ELF-1 (cell line): ENCODE data around the gene PDLIM7.

Experiments
- DNase-seq: peaks from one replicate; pipeline ENCODE4 v3.0.0-alpha.2; 2016; ENCODE audit warnings: low read depth, low spot score

Gene PDLIM7

DNA sequence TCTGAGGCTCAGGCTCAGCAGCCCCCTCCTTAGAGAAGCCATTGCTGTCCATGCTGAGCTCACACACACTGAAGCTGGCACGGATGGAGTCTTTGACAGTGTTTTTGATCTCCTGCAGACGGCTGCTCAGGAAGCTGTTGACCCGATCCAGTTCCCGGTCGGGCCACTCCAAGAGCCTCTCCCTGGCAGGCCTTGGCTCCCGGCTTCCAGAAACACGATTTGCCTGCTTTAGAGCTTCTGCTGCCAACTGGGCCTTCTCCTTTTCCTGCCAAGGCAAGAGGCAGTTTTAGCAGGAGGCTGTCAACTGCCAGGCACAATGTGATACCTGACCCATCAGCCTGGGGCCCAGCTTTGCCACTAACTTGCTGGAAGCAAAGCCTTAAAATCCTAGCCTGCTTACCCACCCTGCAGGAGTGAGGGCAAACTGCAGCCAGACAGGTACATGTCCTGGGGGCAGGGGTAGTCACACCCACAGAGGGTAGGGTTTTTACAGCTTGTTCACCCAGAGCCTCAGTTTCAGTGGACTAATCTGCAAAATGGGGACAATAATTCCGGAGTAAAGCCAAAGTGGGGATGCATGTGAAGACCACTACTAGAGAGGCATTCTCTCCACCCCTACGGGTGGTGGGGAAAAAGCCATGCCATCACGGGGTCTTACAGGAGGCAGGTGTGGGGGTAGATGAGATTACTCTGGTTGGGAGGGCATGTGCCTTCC is 27.7 kb upstream of the PDLIM7 start:
- DNase-seq, result no peak

DNA sequence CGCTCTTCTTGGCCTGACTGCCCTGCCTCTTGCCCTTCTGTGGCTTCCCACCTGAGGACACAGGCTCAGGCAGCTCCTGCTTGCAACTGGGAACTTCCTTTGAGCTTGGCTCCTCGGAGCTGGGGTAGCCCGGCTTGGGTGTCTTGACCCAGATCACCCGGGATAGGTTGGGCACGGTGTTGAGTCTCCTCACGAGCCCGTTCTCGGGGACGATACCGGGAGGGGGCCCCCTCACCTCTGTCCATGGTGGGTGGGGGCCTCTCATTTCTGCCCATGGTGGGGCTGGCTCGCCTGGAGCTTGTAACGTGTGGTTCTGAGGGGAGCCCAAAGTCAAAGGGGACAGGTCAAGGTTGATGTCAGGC is 27.1 kb upstream of the PDLIM7 start:
- no peak for DNase-seq

DNA sequence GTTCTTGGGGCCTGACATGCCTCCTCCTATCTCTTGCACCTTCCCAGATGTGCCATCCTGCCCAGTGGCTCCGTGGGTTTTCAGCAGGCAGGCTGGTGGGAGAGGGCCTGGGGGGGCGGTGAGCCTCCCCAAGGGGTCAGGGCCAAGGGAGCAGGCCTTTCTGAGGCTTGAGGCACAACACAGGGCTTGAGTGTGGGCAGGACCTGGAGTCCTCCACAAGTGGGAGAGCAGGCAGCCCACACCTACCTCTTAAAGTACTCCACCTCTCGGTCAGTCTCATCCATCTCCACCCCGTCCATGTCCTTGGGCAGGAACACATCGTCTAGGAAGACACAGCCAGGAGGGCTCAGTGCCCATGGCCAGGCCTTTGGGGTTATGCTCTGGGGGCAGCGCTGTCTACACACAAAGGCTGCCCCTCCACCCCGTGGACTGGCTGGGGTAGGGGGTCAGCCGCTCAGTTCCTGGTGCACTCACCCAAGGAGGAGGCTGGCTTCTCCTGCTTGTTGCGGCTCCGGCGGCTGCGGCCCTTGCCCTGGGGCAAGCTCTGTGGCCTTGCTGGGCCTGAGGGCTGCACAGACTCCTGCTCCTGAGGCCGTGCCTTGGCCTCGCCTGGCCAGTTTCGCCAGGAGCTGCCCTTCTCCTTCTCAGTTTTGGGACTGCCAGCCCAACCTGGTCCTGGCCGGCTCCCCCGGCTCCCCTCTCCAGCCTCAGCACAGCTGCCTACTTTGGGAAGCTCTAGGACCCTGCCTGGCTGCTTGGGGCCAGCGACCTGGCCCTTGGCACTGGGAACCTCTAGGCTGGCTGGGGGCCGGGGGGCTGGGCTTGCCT is 26.5 kb upstream of the PDLIM7 start:
- DNase-seq, result no peak

DNA sequence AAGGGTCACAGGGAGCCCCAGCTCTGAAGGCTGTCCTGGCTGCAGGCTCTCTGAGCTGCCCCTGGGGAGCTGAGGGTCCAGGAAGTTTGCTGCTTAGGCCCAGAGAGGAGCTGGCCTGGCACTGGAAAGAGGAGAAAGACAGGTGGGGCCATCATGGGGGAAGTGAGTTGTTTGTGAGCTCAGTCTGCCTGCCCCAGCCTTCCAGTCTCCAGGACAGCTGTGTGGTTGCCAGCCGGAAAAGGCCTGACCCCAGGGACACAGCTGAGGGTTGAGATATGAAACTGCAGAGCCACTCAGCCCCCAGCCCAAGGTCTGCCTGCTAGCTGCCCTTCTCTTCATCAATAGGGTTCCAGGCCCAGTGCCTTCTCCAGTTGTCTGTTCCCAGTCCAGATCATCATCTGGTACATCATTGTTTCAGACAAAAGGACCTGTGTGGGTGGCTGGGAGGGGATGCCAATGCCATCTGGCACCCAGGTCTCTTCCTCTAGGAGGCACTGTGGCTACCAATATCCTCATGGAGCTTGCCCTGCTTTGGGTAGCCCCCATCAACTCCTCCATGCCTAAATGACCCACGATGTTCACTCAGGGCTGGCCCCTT is 23.6 kb upstream of the PDLIM7 start:
- no peak for DNase-seq

DNA sequence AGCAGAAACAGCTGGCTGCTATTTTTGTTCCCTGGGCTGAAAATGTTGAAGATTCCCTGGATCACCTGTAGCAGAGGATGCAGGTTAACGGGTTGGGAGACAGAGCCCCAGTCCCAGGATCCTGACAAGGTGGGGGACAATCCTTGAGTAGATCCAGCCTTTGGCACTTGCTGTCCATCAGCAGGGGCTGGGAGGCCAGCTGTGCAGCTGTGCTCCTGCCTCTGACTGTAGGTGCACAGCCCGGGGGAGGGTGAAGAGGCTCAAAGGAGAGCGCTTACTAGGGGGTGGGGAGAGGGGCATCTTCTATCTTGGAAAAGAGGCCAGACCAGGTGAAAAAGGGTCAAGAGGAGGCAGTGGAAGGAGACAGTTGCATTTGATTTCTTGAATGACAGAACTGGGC is 22.9 kb upstream of the PDLIM7 start:
- DNase-seq, result no peak

DNA sequence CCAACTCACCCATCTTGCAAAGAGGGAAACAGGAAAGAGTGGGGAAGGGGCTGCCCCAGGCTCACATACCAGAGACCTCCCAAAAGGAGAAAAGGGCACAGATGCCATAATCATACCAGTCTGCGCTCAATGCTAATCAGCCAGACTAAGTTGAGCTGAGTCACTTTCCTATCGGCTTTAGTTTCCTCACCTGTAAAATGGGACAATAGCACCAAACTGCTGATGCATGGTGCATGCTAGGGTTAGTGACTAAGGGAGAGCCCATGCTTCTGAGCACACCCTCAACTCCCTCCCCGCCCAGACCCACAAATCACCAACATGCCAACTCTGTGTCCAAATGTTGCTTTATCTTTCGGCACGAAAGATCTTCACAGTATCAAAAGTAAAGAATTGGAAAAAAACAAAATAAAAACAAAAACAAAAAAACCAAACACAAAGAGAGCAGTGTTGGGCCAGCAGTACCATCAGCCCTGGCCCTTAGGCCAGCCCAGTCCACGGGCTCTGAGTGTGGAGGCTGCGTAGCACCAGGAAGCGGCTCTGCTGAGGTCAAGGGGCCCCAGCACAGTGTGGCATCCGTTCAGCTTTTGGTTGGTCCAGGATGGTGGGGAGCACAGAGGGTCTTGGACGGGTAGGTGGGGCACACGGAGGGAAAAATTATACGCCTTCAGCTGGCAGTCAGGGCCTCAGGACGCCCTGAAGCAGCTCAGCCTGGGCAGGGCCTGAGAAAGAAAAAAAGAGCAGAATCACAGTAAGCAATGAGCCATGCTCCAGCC is 22.2 kb upstream of the PDLIM7 start:
- no peak for DNase-seq

DNA sequence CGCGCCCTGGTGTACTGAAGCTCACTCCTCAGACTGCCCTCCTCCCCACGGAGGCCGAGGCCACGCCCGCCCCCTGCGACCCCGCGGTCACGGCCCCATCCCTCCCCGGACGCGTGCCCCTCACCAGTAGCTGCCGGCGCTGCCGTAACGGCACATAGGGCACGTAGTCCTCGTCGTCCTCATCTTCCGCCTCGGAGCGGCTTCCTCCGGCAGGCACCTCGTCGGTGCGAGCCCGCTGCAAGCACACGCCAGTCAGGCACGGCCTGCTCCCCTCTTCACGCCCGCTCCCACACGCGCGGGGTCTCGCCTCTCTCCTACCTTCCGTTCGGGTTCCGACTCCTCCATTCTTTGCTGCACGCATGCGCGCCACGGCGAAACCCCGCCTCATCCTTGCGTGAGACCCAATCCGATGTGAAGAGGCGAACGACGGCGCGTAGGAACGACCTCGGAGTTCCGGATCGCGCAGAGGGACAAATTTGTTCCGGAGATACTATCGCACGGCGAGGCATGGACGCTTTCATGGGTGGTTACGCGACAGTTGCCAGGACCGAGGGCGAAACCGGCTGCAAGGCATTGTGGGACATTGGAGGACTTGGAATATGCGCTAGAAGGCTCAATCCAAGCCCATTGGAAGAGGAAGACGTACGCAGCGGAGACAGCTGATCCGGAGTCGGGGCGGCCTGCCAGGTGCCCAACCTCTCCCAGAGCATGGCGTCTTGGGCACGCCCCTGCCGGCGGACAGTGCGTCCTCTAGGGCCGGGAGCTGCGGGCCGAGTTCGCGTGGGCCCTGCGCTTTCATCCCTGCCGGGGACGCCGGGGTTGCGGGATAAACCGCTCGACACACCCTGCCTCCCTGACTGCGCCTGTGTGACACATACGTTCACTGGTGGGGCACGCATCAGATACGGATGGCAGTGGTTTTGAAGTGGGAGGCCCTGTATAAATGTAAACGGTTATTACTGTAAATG is 19.5 kb upstream of the PDLIM7 start, which contains the start of gene DDX41:
Gene DDX41 (minus strand): TSS at position 361 of the 968 bp plus-strand sequence. CDS start 16 bp downstream, at position 345.
- peak; percentile 98 for DNase-seq

DNA sequence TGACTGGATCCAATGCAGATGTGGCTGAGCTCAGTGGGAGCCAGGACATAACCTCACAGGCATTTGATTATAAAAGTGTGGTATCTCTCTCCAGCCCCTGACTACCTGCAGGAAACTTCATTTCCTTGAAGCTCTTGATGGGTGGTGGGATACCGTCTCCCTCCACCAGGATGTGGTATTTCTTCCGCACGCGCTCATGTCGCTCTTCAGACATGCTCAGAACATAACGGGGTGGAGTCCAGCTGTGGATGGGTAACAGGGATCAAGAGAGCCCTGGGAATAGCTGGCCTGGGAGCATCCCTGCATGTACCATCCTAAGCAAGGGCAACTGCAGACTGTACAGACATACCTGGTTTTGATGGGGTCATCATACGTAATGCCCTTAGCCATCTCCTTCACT is 18.2 kb upstream of the PDLIM7 start:
- DNase-seq, result no peak

DNA sequence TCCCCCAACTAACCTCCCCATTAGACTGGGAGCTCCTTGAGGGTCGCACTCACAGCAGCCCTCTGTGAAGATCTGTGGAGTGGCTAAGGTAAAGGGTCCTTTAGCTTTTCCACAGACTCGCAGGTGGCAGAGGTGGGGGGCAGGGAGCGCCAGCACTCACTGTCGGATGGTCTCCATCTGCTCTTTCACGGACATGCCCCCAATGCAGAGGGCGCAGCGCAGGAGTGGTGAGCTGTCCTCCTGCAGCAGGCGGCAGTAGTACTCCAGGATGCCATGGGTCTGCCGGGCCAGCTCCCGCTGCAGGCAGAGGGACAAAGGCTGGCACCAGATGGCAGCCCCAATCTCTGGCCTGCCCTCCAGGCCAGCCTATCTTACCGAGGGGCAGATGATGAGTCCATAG is 17.1 kb upstream of the PDLIM7 start:
- DNase-seq, result no peak

DNA sequence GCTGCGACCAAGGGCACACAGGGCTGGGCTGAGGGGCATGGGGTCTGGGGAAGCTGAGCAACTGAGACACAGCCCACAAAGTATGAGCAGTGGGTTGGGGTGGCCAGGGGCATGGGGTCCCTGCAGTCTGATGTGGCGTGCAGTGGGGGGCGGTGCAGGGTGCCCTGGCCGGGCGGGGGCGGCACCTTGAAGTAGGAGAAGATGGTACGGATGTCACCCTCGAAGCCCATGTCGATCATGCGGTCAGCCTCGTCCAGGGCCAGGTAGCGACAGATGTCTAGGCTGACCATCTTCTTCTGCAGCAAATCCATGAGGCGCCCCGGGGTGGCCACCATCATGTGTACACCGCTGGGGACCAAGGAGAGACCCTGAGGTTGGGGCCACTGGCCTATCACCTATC is 16.1 kb upstream of the PDLIM7 start:
- DNase-seq, result no peak

DNA sequence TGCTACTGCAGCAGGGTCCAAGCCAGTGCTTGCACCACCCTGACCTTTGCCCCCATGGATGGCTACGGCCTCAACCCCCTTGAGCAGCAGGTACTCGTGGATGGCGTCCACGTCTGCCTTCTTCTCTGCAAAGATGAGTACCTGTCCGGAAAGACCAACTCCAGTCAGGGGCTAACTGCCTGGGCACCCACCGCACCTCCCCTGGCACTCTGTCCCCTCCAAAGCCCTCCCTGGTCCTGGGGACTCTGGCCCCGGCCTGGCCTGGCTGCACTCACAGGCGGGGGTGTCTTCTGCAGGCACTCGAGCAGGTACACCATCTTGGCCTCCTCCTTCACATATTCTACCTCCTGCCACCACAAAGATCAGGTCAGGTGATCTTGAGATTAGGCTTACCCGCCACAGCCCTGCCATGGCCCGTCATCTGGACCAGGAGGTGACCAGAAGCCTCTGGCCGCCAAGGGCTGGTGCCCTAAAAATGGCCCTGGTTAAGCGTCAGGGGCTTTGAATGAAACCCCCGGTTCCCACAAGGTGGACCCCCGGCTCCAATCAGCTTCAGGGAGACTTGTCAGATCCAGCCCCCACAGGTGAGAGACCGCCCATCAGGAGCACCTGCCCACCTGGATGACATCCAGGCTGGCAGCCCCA is 15.5 kb upstream of the PDLIM7 start:
- no peak for DNase-seq

DNA sequence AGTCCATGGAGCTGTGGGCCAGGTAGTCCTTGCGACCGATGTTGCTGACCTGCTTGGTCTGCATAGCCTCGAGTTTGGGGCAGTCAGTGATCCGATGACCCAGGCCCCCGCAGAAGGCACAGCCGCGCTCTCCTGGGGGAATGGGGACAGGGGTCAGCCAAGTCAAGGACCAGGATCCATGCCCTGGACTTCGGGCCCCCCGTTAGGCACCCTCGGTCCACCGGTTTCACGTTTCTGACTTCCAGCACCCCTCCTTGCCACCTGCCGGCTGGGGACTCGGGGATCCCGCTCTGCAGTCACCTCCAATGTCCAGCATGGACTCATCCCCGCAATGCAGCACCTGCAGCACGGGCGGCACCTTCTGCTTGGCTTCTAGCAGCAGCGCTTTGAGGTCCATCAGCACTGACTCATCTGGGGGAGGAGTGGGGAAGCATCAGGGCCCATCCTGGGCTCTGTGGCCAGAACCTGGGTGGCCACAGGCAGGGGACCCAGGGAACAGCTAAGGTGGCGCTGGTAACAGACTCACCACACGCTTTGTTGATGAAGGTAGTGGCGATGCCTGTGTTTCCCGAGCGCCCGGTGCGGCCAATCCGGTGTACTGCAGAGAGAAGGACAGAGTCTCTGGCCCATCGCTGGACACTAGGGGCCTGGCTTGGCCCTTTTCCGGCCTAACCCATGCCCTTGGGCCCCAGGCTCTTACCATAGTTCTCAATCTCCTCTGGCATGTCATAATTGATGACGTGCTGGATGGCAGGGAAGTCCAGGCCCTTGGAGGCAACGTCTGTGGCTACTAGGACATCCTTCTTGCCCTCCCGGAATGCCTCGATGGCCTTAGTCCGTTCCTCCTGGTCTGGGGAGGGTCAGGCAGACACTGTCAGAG is 14.6 kb upstream of the PDLIM7 start:
- no peak for DNase-seq

DNA sequence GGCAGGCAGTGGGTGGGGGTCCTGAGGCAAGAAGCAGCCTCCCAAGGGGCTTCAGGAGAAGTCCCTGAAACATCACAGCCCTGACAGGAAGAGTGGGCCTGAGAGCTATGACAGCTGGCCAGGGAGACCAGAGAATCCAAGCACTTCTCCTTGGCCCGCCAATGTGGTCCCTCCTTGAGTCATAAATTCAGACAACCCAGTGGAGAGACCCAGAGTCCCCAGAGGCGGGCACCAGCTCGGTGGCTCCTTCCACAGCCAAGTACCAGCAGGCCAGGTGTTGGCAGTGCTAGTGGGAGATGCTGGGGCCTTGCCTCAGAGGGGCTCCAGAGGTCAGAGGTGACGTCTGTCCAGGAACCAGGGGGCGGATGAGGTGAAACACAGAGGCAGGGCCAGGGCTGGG is 13.8 kb upstream of the PDLIM7 start:
- no peak for DNase-seq

DNA sequence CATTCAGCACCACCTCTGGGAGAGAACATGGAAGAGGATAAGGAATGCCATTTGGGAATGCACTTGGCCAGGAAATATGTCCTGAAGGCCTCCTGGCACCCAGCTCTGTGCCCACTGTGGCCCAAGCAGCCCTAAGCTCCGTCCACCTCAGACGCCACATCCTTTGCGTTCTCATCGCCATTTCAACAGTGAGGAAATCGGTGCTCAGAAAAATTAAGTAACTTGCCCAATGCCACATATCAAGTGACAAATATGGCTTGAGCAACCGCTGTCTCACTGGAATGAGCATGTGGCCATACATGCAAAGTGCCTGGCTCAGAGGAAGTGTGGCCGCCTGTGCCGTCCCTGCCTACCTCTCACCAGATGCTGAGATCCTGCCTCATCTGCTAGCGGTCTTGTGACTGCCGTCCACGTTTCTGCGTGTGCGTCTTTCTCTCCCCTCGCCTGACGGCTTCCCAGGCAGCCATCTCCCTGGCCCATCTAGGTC is 13.2 kb upstream of the PDLIM7 start:
- no peak for DNase-seq

DNA sequence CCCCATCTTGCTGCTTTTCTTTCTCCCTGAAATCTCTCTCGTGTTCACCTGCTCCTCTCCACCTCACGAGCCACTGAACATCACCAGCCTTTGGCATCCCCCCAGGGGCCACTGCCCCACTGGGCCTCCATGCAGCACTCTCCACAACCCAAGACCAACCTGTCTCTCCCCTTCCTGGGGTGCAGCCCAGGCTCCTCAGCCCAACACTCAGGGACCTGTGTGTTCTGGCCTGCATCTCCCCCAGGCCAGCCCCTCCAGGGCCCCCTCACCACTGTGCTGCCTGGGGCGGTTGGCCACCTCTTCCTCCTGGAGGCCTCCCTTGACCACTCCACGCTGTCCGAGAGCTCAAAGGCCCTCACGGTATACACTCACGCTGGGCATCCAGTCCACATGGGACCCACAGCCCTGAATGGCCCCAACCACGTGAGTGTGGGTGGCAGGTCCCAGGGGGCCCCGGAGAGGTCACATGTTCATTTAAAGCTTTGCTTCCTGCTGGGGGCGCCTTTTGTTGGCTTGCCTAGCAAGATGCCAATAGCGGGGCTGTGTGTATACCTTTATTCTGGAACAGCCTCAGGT is 12.7 kb upstream of the PDLIM7 start:
- no peak for DNase-seq

DNA sequence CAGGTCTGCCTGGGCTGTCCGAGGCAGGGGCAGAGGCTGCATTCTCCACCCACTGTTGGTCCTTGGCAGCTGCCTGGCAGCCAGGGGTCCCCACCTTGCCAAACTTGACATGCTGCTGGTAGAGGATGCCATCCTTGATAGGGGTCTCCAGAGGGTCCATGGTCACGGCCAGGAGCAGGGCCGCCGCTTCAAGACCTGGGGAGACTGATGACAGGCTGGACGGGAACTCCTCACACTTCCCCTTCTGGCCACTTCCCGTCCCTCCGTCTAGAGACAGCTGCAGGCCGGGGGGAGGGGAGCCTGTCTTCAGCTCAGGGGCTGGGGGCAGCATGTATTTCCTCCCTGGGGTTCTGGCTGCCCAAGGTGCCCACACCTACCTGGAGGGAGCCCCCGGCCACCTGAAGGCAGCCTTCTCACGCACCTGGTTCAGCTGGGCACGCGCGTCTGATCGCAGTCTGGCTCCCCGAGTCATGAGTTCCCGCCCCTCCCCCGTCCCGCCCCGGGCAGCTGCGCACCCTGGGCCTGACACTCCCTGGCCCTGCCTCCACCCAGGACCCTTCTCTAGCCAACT is 12.1 kb upstream of the PDLIM7 start, which contains the start of gene DOK3:
Gene DOK3 (minus strand): TSS at position 446 of the 571 bp plus-strand sequence. CDS start 286 bp downstream, at position 160.
- no peak for DNase-seq

DNA sequence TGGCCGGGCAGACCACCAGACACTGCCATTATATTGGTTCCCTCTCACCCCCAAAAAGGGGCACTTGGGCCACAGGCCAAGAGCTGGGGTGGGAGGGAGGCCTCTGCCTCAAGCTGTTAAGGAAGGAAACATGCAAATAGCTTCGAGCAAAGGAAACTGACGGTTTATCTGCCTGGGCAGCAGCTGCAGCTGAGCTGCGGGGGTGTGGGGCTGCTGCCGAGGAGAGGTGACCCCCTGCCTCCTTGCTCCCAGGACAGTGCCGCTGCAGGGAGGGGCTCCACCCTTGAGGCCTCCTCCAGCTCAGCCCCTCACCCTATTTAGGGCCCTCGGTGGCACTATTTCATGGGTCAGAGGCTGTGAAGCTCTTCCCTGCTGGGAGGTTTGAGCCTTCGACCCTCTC is 11.4 kb upstream of the PDLIM7 start:
- DNase-seq, result no peak

DNA sequence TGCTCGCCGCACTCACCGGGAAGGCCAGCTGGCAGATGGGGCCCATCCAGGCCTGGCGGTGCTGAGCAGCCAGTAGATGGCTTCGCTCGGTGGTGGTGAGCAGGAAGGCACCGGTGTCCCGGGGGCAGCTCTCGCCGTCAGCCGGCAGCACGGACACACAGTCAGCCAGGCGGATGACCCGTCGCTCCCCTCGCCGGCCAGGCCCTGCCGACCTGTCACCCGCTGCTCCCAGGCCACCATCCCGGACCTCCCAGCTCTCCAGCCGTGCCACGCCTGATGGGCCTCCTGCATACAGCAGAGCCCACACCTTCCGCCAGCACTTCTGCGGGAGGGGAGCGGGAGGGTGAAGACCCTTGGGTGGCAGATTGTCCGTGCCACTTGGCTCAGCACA is 10.8 kb upstream of the PDLIM7 start:
- no peak for DNase-seq
